ENCODE results near the gene PDE4B.
"Not testable (repeated sequence)": the region's sequence is repeated elsewhere in the genome, so short reads cannot be mapped to it uniquely, and the experiment has no call there.

The PDE4B gene

GRCh38 chr1:66388913-66389312 is 596.2 kb downstream of the PDE4B start:
- no peak for DNase-seq (ENCODE audit: low read depth in 2 of 2)

GRCh38 chr1:66393586-66394287 is 601.0 kb downstream of the PDE4B start:
- no peak for DNase-seq (ENCODE audit: low read depth in 2 of 2)

- DNase-seq (ENCODE audit: low read depth in 2 of 2), result no peak
Observed at GRCh38 chr1:66394603-66395002, 601.9 kb downstream of the PDE4B start.

- DNase-seq (ENCODE audit: low read depth in 2 of 2), result no peak
Observed at GRCh38 chr1:66395202-66396061, 602.7 kb downstream of the PDE4B start.

- DNase-seq (ENCODE audit: low read depth in 2 of 2), result no peak
Observed at GRCh38 chr1:66396212-66396890, 603.7 kb downstream of the PDE4B start.

- DNase-seq (ENCODE audit: low read depth in 2 of 2), result no peak
Observed at GRCh38 chr1:66397192-66397591, 604.5 kb downstream of the PDE4B start.

- no peak for DNase-seq (ENCODE audit: low read depth in 2 of 2)
Observed at GRCh38 chr1:66399888-66400529, 607.3 kb downstream of the PDE4B start.

GRCh38 chr1:66400660-66401059 is 608.0 kb downstream of the PDE4B start:
- no peak for DNase-seq (ENCODE audit: low read depth in 2 of 2)

- DNase-seq (ENCODE audit: low read depth in 2 of 2), result no peak
Observed at GRCh38 chr1:66401244-66401643, 608.5 kb downstream of the PDE4B start.

- DNase-seq (ENCODE audit: low read depth in 2 of 2), result no peak
Observed at GRCh38 chr1:66402194-66402593, 609.5 kb downstream of the PDE4B start.

- DNase-seq (ENCODE audit: low read depth in 2 of 2), result no peak
Observed at GRCh38 chr1:66403007-66403731, 610.5 kb downstream of the PDE4B start.

- DNase-seq (ENCODE audit: low read depth in 2 of 2), result no peak
Observed at GRCh38 chr1:66405061-66405460, 612.4 kb downstream of the PDE4B start.

GRCh38 chr1:66411449-66411848 is 618.8 kb downstream of the PDE4B start:
- not testable (repeated sequence) for DNase-seq (ENCODE audit: low read depth in 2 of 2)

GRCh38 chr1:66412704-66413103 is 620.0 kb downstream of the PDE4B start:
- no peak for DNase-seq (ENCODE audit: low read depth in 2 of 2)

GRCh38 chr1:66413136-66413837 is 620.6 kb downstream of the PDE4B start:
- DNase-seq (ENCODE audit: low read depth in 2 of 2), result no peak

- DNase-seq (ENCODE audit: low read depth in 2 of 2), result no peak
Observed at GRCh38 chr1:66413838-66414175, 621.1 kb downstream of the PDE4B start.

GRCh38 chr1:66415281-66415680 is 622.6 kb downstream of the PDE4B start:
- DNase-seq (ENCODE audit: low read depth in 2 of 2), result no peak

GRCh38 chr1:66415866-66416265 is 623.2 kb downstream of the PDE4B start:
- no peak for DNase-seq (ENCODE audit: low read depth in 2 of 2)

GRCh38 chr1:66416295-66416694 is 623.6 kb downstream of the PDE4B start:
- DNase-seq (ENCODE audit: low read depth in 2 of 2), result no peak

GRCh38 chr1:66418021-66418420 is 625.3 kb downstream of the PDE4B start:
- no peak for DNase-seq (ENCODE audit: low read depth in 2 of 2)

- DNase-seq (ENCODE audit: low read depth in 2 of 2), result not testable (repeated sequence)
Observed at GRCh38 chr1:66420171-66420570, 627.5 kb downstream of the PDE4B start.
